NB4 (cell line): ENCODE data around the gene HSPA4.

Source experiments
- POLR2A ChIP-seq: IDR thresholded peaks from 2 replicates; pipeline ENCODE4 v1.6.1; 2011; ENCODE audit warnings: mild to moderate bottlenecking; ENCODE audit not compliant: insufficient read length; ENCODE audit errors: extremely low read depth
- TF ChIP-seq, protein P1 (sequence below): IDR thresholded peaks from one replicate; pipeline ENCODE4 v1.5.1; 2012; ENCODE audit warnings: low read depth, low read length

DNA sequence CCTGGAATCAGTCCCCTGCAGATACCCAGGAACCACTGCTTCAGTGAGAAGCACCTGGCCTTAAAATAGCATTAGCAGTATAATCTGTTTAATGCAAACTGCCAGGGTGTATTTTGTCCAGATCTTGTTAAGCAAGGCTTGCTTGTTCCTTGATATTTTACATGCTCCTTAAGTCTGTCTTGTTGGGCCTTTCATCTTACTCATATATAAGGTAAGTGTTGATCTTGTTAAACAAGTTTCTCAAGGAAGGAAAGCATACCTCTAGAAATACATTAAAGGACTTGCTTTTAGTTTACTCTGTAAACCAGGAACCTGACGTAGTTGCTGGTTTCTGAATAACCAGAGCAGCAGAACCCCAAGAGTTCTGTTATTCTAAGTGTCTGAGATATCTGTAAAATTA is 13.7 kb downstream of the HSPA4 start:
- no peak for TF ChIP-seq POLR2A
- TF ChIP-seq, protein P1, sequence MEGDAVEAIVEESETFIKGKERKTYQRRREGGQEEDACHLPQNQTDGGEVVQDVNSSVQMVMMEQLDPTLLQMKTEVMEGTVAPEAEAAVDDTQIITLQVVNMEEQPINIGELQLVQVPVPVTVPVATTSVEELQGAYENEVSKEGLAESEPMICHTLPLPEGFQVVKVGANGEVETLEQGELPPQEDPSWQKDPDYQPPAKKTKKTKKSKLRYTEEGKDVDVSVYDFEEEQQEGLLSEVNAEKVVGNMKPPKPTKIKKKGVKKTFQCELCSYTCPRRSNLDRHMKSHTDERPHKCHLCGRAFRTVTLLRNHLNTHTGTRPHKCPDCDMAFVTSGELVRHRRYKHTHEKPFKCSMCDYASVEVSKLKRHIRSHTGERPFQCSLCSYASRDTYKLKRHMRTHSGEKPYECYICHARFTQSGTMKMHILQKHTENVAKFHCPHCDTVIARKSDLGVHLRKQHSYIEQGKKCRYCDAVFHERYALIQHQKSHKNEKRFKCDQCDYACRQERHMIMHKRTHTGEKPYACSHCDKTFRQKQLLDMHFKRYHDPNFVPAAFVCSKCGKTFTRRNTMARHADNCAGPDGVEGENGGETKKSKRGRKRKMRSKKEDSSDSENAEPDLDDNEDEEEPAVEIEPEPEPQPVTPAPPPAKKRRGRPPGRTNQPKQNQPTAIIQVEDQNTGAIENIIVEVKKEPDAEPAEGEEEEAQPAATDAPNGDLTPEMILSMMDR = no peak
